ENCODE data around the gene NHSL2.

- TF ChIP-seq ZNF407 (CRISPR knock-in tag; IDR thresholded peaks at IDR 0.05; ENCODE audit: not compliant biosample characterization) (no peak), SKIL (CRISPR knock-in tag; IDR thresholded peaks at IDR 0.05; ENCODE audit: borderline replicate concordance) (no peak), HIVEP1 (CRISPR knock-in tag; IDR thresholded peaks at IDR 0.05) (no peak), ZBTB1 (CRISPR knock-in tag; IDR thresholded peaks at IDR 0.05; ENCODE audit: borderline replicate concordance) (no peak)
Observed at GRCh38 chrX:72051589-72051988, 140.9 kb downstream of the NHSL2 start.

All from HepG2 (cell line).